SK-N-SH (cell line): ENCODE results near the gene POFUT2.

Experiments used
- GABPA ChIP-seq: IDR thresholded peaks from 2 replicates; pipeline ENCODE4 v1.4.0; 2012; ENCODE audit warnings: low read depth, mild to moderate bottlenecking
- JUND ChIP-seq: IDR thresholded peaks from 2 replicates; pipeline ENCODE4 v1.4.0; 2012
- NRF1 ChIP-seq: IDR thresholded peaks from 2 replicates; pipeline ENCODE4 v1.6.1; 2012; ENCODE audit warnings: low read depth, mild to moderate bottlenecking, low read length
- POLR2AphosphoS5 ChIP-seq: IDR thresholded peaks from 2 replicates; pipeline ENCODE4 v1.6.1; 2012; ENCODE audit warnings: low read depth, low read length
- RCOR1 ChIP-seq: fragments of 150-350 bp; IDR thresholded peaks from 2 replicates; pipeline ENCODE4 v1.6.1; 2017; ENCODE audit warnings: antibody characterized with exemption, low read length
- TF ChIP-seq, protein P1 (sequence below): fragments of 200-600 bp; sonication (generic); IDR thresholded peaks from 2 replicates; pipeline ENCODE4 v1.6.1; 2017; ENCODE audit warnings: antibody characterized with exemption, mild to moderate bottlenecking, moderate library complexity
- TF ChIP-seq, protein P2 (sequence below): IDR thresholded peaks from 2 replicates; pipeline ENCODE4; 2012
- TF ChIP-seq, protein P3 (sequence below): IDR thresholded peaks from 2 replicates; pipeline ENCODE4 v1.4.0; 2012; ENCODE audit warnings: low read depth
- TF ChIP-seq, protein P4 (sequence below): fragments of 150-350 bp; IDR thresholded peaks from 2 replicates; pipeline ENCODE4 v1.6.1; 2016; ENCODE audit warnings: mild to moderate bottlenecking, low read depth, low read length
- TF ChIP-seq, protein P5 (sequence below): IDR thresholded peaks from 2 replicates; pipeline ENCODE4 v1.4.0; 2012; ENCODE audit warnings: low read depth, borderline replicate concordance
- TF ChIP-seq, protein P6 (sequence below): IDR thresholded peaks from 2 replicates; pipeline ENCODE4 v1.4.0; 2012; ENCODE audit warnings: low read depth, borderline replicate concordance
- TF ChIP-seq, protein P7 (sequence below): IDR thresholded peaks from 2 replicates; pipeline ENCODE4 v1.6.1; 2012; ENCODE audit warnings: mild to moderate bottlenecking, low read depth, low read length, moderate library complexity

DNA sequence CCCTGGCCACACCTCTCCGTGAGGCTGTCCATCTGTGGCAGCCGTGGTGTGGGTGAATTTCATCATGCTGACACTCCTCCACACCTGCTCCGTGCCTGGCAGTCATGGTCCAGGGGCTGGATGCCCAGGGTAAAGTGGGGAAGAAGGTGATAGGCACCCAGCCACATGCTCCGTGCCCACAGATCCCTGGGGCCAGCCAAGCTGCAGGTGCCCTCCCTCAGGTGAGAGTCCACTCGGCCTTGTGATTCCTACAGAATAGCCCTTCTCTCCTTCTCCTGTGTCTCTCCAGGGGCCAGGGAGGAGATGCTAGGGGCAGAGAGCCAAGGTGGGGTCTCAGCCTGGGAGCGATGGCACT lies 16.8 kb upstream of the POFUT2 start:
- TF ChIP-seq, protein P1, sequence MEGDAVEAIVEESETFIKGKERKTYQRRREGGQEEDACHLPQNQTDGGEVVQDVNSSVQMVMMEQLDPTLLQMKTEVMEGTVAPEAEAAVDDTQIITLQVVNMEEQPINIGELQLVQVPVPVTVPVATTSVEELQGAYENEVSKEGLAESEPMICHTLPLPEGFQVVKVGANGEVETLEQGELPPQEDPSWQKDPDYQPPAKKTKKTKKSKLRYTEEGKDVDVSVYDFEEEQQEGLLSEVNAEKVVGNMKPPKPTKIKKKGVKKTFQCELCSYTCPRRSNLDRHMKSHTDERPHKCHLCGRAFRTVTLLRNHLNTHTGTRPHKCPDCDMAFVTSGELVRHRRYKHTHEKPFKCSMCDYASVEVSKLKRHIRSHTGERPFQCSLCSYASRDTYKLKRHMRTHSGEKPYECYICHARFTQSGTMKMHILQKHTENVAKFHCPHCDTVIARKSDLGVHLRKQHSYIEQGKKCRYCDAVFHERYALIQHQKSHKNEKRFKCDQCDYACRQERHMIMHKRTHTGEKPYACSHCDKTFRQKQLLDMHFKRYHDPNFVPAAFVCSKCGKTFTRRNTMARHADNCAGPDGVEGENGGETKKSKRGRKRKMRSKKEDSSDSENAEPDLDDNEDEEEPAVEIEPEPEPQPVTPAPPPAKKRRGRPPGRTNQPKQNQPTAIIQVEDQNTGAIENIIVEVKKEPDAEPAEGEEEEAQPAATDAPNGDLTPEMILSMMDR: no peak
- TF ChIP-seq, protein P2, sequence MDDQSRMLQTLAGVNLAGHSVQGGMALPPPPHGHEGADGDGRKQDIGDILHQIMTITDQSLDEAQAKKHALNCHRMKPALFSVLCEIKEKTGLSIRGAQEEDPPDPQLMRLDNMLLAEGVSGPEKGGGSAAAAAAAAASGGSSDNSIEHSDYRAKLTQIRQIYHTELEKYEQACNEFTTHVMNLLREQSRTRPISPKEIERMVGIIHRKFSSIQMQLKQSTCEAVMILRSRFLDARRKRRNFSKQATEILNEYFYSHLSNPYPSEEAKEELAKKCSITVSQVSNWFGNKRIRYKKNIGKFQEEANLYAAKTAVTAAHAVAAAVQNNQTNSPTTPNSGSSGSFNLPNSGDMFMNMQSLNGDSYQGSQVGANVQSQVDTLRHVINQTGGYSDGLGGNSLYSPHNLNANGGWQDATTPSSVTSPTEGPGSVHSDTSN: no peak
- TF ChIP-seq, protein P3, sequence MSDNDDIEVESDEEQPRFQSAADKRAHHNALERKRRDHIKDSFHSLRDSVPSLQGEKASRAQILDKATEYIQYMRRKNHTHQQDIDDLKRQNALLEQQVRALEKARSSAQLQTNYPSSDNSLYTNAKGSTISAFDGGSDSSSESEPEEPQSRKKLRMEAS: no peak
- TF ChIP-seq POLR2AphosphoS5 (no peak), NRF1 (no peak), JUND (no peak), RCOR1 (no peak), GABPA (no peak)
- TF ChIP-seq, protein P4, sequence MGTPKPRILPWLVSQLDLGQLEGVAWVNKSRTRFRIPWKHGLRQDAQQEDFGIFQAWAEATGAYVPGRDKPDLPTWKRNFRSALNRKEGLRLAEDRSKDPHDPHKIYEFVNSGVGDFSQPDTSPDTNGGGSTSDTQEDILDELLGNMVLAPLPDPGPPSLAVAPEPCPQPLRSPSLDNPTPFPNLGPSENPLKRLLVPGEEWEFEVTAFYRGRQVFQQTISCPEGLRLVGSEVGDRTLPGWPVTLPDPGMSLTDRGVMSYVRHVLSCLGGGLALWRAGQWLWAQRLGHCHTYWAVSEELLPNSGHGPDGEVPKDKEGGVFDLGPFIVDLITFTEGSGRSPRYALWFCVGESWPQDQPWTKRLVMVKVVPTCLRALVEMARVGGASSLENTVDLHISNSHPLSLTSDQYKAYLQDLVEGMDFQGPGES: no peak
- TF ChIP-seq, protein P5, sequence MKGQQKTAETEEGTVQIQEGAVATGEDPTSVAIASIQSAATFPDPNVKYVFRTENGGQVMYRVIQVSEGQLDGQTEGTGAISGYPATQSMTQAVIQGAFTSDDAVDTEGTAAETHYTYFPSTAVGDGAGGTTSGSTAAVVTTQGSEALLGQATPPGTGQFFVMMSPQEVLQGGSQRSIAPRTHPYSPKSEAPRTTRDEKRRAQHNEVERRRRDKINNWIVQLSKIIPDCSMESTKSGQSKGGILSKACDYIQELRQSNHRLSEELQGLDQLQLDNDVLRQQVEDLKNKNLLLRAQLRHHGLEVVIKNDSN: no peak
- TF ChIP-seq, protein P6, sequence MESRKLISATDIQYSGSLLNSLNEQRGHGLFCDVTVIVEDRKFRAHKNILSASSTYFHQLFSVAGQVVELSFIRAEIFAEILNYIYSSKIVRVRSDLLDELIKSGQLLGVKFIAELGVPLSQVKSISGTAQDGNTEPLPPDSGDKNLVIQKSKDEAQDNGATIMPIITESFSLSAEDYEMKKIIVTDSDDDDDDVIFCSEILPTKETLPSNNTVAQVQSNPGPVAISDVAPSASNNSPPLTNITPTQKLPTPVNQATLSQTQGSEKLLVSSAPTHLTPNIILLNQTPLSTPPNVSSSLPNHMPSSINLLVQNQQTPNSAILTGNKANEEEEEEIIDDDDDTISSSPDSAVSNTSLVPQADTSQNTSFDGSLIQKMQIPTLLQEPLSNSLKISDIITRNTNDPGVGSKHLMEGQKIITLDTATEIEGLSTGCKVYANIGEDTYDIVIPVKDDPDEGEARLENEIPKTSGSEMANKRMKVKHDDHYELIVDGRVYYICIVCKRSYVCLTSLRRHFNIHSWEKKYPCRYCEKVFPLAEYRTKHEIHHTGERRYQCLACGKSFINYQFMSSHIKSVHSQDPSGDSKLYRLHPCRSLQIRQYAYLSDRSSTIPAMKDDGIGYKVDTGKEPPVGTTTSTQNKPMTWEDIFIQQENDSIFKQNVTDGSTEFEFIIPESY: no peak
- TF ChIP-seq, protein P7, sequence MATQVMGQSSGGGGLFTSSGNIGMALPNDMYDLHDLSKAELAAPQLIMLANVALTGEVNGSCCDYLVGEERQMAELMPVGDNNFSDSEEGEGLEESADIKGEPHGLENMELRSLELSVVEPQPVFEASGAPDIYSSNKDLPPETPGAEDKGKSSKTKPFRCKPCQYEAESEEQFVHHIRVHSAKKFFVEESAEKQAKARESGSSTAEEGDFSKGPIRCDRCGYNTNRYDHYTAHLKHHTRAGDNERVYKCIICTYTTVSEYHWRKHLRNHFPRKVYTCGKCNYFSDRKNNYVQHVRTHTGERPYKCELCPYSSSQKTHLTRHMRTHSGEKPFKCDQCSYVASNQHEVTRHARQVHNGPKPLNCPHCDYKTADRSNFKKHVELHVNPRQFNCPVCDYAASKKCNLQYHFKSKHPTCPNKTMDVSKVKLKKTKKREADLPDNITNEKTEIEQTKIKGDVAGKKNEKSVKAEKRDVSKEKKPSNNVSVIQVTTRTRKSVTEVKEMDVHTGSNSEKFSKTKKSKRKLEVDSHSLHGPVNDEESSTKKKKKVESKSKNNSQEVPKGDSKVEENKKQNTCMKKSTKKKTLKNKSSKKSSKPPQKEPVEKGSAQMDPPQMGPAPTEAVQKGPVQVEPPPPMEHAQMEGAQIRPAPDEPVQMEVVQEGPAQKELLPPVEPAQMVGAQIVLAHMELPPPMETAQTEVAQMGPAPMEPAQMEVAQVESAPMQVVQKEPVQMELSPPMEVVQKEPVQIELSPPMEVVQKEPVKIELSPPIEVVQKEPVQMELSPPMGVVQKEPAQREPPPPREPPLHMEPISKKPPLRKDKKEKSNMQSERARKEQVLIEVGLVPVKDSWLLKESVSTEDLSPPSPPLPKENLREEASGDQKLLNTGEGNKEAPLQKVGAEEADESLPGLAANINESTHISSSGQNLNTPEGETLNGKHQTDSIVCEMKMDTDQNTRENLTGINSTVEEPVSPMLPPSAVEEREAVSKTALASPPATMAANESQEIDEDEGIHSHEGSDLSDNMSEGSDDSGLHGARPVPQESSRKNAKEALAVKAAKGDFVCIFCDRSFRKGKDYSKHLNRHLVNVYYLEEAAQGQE: no peak
